Left kidney (tissue), 2 donors: Measurements from ENCODE around the gene NUP62. TPM values are rescaled to one million over a fixed set of nuclear protein-coding genes. Genes with fewer than 3 reads are reported as not detected.

Experiments used
- DNase-seq: peaks from one replicate; pipeline ENCODE4 v3.0.0-alpha.2; 2013
- polyA plus RNA-seq: library from polyadenylated mRNA; unstranded; fragments of 120-200 nt; gene quantifications from one replicate; pipeline ENCODE4 v1.2.1, GENCODE V29; 2013; ENCODE audit not compliant: insufficient read length

NUP62 gene
- polyA plus RNA-seq, 1 donor: 61.9 TPM

DNA sequence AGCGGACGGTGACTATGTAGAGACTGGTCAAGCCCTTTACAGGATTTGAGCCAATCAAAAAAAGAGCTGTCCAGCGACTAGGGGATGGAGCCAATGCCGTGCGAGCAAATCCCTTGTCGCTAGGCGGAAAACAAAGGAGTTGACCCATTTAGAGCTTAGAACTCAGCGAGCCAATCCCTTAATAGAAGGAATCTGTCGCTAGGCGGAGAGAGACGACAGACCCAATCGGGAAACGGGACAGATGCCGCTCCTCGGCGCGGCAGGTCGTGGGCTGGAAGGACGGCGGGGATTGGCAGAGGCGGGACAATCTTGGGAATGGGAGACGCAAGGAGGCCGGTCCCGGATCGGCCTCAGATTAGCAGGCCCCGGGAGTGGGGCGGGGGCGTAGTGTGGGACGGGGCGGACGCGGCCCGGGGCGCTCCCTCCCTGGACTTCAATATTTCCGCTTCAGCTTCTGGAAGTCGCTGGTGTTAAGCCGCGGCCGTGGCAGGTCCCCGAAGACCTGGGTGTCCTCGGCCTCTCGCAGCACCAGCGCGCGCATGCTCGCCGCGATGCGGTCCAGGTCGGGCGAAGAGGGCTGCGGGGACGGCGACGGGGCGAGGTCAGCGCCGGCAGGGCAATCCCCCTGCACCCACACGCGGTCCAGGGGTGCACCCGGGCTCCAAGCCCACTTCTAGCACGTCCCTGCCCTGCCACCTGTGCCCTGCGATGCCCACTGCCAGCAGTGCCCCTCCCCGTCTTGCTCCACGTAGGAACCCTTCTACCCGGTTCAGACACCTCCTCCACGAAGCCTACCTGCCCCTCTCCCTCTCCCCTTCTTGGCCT, 59.6 kb downstream of the NUP62 start:
- DNase-seq: peak; percentile 99

DNA sequence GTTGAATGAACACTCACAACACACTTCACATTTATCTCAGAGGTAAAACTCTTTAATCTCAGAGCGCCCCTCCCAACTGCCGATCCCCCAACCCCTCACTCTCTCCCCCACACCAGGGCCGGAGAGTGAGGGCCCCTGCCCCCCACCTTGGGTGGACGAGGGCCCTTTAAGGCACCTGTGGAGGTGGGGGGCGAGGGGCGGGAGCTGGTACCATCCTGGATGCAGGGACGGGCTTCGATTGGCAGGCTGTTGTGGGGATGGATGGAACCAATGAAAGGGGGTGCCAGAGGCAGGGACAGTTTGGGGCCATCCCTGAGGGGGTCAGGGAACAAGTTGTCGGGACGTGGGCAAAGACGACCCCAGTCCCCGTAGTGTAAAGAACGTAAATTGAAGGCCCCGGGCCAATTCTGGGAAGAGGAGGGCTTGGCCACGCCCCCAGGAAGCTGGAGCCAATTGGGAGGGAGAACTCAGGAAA, 60.3 kb downstream of the NUP62 start:
- DNase-seq: no peak

DNA sequence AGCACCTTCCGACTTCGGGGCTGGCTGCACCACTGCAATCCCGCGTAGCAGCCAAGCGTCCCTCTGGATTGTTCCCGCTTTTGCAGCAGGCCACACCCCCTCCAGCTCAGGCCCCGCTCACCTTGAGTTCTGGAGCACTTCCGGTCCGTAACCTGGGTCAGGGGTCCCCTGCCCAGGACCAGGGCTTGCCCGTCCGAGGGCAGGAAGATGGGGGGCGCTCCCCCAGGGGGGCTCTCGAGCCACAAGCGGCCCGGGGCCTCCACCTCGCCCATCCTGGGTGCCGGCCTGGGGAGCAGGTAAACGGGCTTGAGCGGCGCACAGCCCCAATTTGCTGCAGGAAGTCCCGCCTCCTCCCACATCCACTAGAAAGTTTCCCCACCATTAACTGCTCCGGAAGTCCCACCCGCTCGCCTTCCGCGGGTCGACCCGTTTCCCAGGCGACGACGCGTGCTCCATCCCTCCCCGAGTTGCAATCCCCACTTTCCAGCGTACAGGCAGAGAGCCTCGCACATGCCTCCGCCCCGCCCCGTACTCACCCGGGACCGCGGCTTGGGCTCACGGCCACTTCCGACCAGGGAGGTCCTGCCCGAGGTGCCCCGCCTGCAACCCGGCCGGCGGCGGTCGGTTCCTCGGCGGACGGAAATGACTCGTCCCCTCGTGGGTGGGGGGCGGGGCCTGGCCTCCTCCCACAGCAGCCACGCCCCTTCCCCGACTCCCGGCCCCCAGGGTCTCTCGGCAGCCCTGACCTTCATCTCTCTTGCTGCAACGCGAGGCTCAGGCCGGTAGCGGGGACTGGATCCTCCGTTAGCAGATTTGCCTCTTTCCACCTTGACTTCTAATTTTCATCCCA, 62.1 kb downstream of the NUP62 start, which contains the start of gene PNKP:
Gene PNKP (minus strand): TSS at position 644 of the 850 bp plus-strand sequence. CDS start 372 bp downstream, at position 272.
- peak; percentile 91 for DNase-seq

DNA sequence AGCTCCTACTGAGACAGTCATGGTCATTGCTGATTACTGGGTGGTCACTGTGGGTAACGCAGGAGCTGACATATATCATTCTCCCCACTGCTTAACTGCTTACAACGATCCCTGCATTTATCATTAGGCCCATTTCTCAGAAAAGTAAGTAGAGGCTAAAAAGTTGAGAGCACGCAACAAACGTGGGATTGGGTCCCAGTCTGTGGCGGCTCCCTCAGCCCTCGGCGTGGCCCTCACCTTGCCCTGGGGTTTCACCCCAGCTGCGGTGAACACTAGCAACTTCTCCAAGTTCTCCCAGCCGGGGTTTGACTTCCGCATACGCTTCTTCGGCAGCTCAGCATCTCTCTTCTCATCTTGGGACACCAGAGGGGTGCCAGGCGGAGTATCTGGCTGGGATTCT, 64.4 kb downstream of the NUP62 start:
- no peak for DNase-seq

DNA sequence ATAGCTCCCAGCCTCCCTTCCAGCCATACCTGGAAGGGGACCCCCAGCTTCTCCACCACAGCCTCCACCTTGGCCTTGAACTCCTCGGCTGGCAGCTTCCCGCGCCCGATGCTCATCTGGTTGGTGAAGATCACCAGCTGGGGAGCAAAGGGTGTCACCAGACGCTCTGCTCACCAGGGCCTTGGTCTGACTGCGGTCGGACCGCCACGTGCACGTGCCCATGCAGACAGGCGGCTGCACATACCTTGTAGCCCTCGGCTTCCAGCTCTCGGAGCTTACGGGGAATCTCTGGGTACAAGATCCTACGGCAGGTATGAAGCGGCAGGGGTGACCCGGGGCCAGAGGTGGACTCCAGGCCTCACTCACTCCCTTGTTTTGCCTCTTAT, 65.4 kb downstream of the NUP62 start:
- DNase-seq: no peak

DNA sequence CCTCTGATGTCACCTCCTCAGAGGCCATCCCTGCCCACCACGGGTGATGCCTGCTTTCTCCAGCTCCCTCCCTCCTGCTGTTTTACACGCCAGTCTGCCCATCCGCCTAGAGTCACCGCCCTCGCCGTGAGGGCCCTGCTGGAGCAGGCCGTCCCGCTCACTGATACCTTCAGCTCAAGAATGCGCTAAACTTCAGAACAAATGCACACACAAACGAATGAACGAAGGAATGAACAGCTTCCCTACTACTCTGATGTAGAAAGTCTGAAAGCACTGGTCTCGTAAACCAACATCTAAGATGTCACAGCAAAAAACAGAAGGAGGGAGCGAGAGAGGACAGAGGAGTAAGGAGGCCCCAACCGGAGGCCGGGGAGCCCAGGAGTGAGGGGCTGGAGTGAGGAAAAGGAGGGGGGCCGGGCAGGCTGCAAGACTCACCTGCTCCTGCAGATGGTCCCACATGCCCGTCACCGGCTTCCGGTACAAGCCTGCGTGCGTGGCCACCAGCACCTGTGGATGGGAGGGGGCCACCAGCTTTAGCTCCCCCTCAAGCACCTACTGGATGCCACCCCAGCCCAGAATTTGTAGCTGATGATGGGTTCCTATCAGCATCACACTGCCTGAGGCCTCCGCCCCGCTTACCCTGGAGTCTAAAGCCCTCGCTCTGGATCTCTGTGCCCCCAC, 65.9 kb downstream of the NUP62 start:
- no peak for DNase-seq

DNA sequence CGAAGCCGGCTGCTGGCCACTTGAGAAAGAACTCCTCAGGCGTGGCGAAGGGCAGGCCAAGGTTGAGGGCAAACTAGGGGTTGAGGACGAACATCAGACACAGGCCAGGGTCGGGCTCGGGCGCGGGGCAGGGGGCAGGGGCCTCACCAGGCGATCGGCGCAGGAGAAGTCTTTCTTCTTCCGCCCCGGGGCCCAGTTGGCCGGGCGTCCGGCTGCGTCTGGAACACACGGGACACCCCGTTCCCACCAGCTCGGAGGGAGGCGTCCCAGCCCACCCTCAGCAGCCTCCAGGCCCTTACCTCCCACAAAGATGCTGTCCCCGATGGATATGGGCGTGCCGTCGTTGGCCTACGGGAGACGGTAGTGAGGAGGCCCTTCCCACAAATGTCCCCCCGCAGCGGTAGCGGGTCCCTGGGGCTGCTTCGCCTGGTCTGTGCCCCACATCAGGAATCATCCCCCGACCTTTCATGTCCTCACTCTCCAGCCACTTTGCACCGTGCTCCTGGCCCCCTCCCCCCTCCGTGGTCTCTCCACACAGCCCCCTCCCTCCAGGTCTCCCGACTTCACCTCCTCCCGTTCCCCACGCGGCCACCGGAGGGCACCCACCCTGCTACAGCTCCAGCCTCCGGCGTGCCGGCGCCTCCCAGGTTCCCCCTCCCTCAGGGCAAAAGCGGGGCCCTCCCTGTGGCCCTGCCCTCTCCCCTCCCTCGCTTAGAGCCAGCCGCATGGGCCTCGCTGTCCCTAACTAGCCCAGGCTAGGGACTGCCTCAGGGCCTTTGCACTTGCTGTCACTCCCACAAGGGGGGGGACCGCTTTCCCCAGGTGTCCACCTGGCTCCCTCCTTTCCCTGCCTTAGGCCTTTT, 66.7 kb downstream of the NUP62 start:
- no peak for DNase-seq

DNA sequence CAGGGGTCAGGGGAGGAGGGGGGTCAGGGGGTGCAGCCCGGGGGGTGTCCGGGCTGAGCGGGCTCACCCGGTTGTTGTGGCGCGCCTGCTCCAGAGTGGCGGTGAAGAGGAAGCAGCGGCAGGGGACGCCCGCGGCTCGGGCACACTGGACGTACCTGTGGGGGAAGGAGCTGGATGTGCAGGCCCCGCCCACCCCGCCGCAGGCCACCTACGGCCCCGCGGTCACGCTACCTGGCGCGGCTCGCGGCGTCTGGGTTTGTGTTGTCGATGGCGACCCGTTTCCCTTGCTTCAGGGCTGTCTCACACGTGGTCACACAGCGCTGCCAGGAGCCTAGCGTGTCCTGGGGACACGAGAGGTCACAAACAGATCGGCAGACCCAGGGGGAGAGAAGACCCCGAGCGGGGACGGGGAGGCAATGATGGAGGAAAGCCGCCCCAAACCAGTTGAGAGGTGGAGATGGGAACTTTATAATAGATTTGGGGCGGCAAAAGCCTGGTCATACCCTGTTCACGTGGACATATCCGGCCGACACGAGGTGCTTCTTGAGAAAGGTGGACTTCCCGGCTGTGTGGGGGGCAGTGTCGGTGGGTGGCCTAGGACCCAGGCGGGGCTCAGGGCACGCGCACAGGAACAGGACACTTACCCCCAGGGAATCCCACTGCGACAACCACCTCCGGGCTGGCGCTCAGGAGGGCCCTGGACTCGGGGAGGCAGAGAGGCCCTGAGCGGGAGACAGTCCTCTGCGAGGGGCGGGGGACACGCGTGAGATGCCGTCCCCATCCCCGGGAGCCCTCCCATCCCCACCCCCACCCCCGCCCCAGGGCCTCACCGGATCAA, 67.5 kb downstream of the NUP62 start:
- DNase-seq: no peak

DNA sequence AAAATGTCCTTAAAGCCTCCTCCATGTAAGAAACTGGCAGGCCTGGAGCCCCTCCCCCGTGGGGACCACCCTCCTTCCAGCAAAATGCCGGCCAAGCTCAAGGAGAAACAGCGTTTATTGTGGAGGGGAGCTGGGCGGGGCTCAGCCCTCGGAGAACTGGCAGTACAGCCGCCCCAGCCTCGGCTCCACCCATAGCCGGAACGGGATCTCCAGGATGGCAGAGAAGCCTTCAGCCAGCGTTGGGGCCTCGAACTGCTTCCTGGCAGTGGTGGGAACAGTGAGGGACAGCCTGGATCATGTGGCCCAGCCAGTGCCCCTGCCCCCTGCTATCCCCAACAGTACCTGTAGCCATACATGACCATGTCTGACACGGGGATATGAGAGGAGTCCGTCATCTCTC, 68.2 kb downstream of the NUP62 start:
- no peak for DNase-seq

DNA sequence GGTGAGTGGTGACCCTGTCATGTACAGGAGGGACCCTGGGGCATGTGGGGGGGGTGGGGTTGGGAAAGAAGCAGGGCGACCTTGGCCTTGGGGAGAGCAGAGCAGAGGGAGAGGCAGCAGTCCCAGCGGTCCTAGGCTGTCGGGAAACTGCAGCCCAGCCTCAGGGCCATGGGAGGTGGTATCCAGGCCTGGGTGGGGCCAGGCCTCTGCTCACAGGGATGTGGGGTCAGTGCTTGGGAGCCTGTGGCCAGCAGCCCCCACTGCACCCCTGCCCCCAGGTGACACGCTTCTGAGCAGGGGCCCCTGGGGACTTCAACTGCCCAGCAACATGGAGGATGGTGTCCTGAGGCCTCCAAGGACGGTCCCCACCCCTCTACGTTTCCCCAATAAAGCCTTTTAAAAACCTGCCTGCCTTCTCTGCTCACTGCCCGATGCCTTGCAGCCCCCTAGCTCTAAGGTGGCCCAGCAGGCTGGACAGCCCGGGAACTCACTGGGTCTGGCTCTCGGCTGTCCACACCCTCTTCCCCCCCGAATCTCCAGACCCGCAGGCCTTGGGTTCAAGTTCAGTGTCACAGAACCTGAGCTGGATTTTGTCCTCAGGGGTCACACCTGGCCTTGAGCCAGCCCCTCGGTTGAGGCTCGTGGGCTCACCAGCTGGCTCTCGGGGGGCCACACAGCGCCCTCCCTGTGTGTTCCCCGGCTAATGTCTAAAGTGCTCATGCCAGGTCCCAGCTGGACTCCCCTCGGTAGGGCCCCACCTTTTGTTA, 68.8 kb downstream of the NUP62 start:
- DNase-seq: no peak

DNA sequence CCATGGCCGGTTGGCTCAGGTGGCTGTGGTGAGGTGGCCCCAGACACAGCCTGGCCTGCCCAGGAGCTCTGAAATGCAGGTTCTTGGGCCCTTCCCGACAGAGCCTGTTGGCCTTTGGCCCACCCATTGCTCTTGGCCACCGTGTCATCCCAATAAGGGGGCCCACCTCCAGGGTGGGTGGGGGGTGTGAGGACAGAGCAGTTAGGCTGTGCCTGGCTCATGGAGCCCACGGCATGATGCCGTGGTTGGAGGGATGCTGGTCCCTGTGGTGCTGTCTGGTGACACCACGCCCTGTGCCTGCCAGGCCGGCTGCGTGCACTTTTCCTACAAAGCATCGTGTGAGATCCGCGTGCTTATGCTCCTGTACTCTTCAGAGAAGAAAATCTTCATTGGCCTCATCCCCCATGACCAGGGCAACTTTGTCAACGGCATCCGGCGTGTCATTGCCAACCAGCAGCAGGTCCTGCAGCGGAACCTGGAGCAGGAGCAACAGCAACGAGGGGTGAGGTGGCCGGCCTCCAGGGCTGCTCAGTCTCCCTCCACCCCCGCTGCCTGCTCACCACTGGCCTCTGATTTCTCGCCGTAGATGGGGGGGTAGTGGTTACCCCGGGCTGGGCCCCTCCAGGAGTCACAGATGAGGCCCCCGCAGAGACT, 69.5 kb downstream of the NUP62 start:
- no peak for DNase-seq

DNA sequence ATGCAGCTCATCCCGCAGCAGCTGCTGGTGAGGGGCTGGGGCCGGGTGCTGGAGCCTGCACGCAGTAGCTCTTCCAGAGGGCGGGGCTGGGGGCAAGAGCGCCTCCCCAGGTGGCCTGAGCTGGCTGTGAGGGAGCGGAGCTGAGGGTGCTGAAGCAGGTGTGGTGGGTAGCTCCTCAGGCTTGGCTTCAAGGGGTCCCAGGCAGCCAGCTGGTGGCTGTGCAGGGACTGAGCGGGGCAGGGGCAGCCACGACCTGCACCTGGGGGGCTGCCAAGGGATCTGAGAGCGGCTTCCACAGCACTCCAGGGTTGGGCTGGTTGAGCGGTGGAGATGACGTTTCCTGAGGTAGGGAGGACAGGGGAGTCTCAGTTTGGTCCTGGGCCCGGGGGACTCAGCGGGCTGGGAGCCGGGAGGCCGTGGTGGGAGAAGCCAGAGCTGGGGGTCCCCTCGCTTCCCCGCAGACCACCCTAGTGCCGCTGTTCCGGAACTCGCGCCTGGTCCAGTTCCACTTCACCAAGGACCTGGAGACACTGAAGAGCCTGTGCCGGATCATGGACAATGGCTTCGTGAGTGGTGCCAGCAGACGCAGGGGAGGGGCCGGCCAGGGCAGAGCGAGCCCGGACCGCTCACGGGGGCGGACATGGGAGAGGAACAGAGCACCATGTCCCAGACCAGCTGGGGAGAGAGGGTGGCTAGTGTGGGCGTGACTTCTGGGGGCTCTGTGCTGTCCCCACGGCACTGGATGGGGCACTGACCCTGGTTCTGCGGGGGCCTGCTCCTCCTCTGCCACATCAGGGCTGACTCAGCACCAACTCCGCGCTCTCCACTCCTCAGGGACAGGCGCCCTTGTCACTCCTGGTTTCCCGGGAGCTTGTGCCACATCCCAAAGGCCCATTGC, 71.0 kb downstream of the NUP62 start:
- DNase-seq: no peak

DNA sequence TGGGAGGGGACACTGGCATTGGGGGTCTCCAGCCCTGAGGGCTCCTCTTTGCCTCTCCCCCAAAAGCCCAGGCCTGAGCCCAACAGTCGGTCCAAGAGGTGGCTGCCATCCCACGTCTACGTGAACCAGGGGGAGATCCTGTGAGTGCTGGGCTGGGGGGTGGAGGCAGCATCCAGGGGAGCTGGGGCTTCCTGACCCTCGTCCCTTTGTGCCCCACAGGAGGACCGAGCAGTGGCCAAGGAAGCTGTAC, 71.5 kb downstream of the NUP62 start:
- no peak for DNase-seq

DNA sequence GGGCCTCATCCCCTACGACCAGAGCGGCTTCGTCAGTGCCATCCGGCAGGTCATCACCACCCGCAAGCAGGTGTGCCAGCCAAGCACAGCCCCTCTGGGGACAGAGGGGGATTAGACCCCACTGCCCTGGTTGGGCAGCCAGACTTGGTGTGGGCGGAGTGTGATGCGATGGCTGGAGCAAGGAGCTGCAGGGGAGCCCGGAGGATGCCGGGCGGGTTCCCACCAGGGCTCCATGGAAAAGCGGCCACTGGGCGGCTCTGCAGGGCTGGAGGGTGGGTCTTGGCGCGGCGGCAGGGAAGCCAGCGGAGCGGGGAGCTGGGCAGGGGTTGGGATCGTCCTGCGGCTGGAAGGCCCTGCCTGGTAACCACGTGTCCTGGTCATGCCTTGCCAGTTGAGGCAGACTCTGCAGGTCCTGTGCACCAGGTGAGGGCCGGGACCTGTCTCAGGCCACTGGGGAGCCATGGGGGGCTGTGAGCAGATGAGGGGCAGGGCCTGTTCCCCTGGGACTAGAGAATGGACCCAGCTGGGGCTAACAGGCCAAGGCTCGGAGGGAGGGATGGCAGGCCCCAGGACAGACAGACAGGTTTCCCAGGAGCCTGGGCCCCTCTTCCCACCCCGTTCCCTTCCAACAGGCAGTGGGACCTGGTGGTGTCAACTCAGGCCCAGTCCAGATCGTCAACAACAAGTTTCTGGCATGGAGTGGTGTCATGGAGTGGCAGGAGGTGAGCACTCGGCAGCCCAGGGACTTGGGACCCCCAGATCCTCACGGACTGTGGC, 72.1 kb downstream of the NUP62 start:
- DNase-seq: no peak
